Measurements from ENCODE around the gene CDH4. TPM values are rescaled to one million over a fixed set of nuclear protein-coding genes. Genes with fewer than 3 reads are reported as not detected.
A peak's percentile ranks its signal among the peaks of the same experiment; 100 is the strongest.

Gene CDH4
- total and polyA plus RNA-seq, 4 experiments from 2014 or later: 0.39 to 1.1 (median 0.41) TPM; not detected in 1

- H3K9me3 Mint-ChIP-seq: peaks cover 0 to 8% (median 0%) of the 10 kb centered on the region in 8 donors
- Histone ChIP-seq H3K4me3 (ENCODE audit: low read length in 2 of 2) (no peak overlapping the region), H3K36me3 (ENCODE audit: insufficient read depth, low read length) (no peaks in the 10 kb centered on the region), H3K4me1 (ENCODE audit: insufficient read depth, low read length) (no peaks in the 10 kb centered on the region), H3K27ac (ENCODE audit: low read depth, low read length) (no peak overlapping the region), H3K27me3 (ENCODE audit: insufficient read depth, low read length) (no peaks in the 10 kb centered on the region), H3K9me3 (ENCODE audit: control insufficient read depth in 1 of 2, low read length in 2 of 2) (no peaks in the 10 kb centered on the region)
- DNase-seq: no peak
- peaks cover 0 to 10% (median 3%) of the 10 kb centered on the region in 4 donors for H3K4me1 Mint-ChIP-seq
- H3K27me3 Mint-ChIP-seq: peaks cover 0 to 1% of the 10 kb centered on the region in 2 donors
- no peak overlapping the region for H3K4me3 Mint-ChIP-seq
- ChIA-PET POLR2A (ENCODE audit: partially characterized antibody) (no interaction called here), CTCF (ENCODE audit: partially characterized antibody) (no interaction called here)
- intact Hi-C loops (cut with micrococcal nuclease): no loop called here
- H3K36me3 Mint-ChIP-seq: no peaks in the 10 kb centered on the region
- H3K27ac Mint-ChIP-seq: no peak overlapping the region
These were observed 247.9 kb downstream of the CDH4 start for GRCh38 chr20:61499859-61500554.

GRCh38 chr20:61500791-61501321, 248.8 kb downstream of the CDH4 start:
- Mint-ChIP-seq H3K9me3 (peaks cover 0 to 8% (median 0%) of the 10 kb centered on the region in 8 donors), H3K27me3 (no peaks in the 10 kb centered on the region), H3K36me3 (no peaks in the 10 kb centered on the region), H3K4me3 (peak overlapping the region in 5 of 8 donors; percentile 15 to 72 (median 26)), H3K27ac (peak overlapping the region in 6 of 7 donors; percentile 57 to 87 (median 84)), H3K4me1 (peaks cover 0 to 10% (median 3%) of the 10 kb centered on the region in 4 donors)
- no peaks in the 10 kb centered on the region for H3K4me1 ChIP-seq (ENCODE audit: insufficient read depth, low read length)
- no peaks in the 10 kb centered on the region for H3K27me3 ChIP-seq (ENCODE audit: insufficient read depth, low read length)
- no peaks in the 10 kb centered on the region for H3K9me3 ChIP-seq (ENCODE audit: control insufficient read depth in 1 of 2, low read length in 2 of 2)
- POLR2A ChIA-PET (ENCODE audit: partially characterized antibody): no interaction called here
- intact Hi-C loops (cut with micrococcal nuclease): no loop called here
- DNase-seq: peak in 1 of 5 donors; percentile 16
- no peak overlapping the region for H3K27ac ChIP-seq (ENCODE audit: low read depth, low read length)
- H3K4me3 ChIP-seq (ENCODE audit: low read length in 2 of 2): no peak overlapping the region
- H3K36me3 ChIP-seq (ENCODE audit: insufficient read depth, low read length): no peaks in the 10 kb centered on the region
- CTCF ChIA-PET (ENCODE audit: partially characterized antibody): no interaction called here

- Histone ChIP-seq H3K4me1 (ENCODE audit: insufficient read depth, low read length) (no peaks in the 10 kb centered on the region), H3K9me3 (ENCODE audit: control insufficient read depth in 1 of 2, low read length in 2 of 2) (no peaks in the 10 kb centered on the region), H3K36me3 (ENCODE audit: insufficient read depth, low read length) (no peaks in the 10 kb centered on the region), H3K27me3 (ENCODE audit: insufficient read depth, low read length) (no peaks in the 10 kb centered on the region), H3K27ac (ENCODE audit: low read depth, low read length) (no peak overlapping the region), H3K4me3 (ENCODE audit: low read length in 2 of 2) (no peak overlapping the region)
- intact Hi-C loops (cut with micrococcal nuclease): no loop called here
- Mint-ChIP-seq H3K27ac (peak overlapping the region in 1 of 7 donors; percentile 86), H3K27me3 (no peaks in the 10 kb centered on the region), H3K4me1 (peaks cover 0 to 10% (median 3%) of the 10 kb centered on the region in 4 donors), H3K36me3 (no peaks in the 10 kb centered on the region), H3K9me3 (peaks cover 0 to 2% (median 0%) of the 10 kb centered on the region in 8 donors), H3K4me3 (no peak overlapping the region)
- DNase-seq: no peak
- CTCF ChIA-PET (ENCODE audit: partially characterized antibody): no interaction called here
- POLR2A ChIA-PET (ENCODE audit: partially characterized antibody): no interaction called here
These were observed 250.4 kb downstream of the CDH4 start for GRCh38 chr20:61502433-61502832.

GRCh38 chr20:61503106-61503505, 251.0 kb downstream of the CDH4 start:
- no peak for DNase-seq
- ChIA-PET POLR2A (ENCODE audit: partially characterized antibody) (no interaction called here), CTCF (ENCODE audit: partially characterized antibody) (no interaction called here)
- Mint-ChIP-seq H3K27me3 (no peaks in the 10 kb centered on the region), H3K27ac (peak overlapping the region in 1 of 7 donors; percentile 29), H3K9me3 (peaks cover 0 to 2% (median 0%) of the 10 kb centered on the region in 8 donors), H3K36me3 (no peaks in the 10 kb centered on the region), H3K4me1 (peaks cover 0 to 10% (median 3%) of the 10 kb centered on the region in 4 donors), H3K4me3 (peak overlapping the region in 1 of 8 donors; percentile 27)
- Histone ChIP-seq H3K4me3 (ENCODE audit: low read length in 2 of 2) (no peak overlapping the region), H3K27ac (ENCODE audit: low read depth, low read length) (no peak overlapping the region), H3K27me3 (ENCODE audit: insufficient read depth, low read length) (no peaks in the 10 kb centered on the region), H3K9me3 (ENCODE audit: control insufficient read depth in 1 of 2, low read length in 2 of 2) (no peaks in the 10 kb centered on the region), H3K36me3 (ENCODE audit: insufficient read depth, low read length) (no peaks in the 10 kb centered on the region), H3K4me1 (ENCODE audit: insufficient read depth, low read length) (no peaks in the 10 kb centered on the region)
- intact Hi-C loops (cut with micrococcal nuclease): no loop called here

GRCh38 chr20:61505508-61505907, 253.4 kb downstream of the CDH4 start:
- Mint-ChIP-seq H3K9me3 (peaks cover 0 to 2% (median 0%) of the 10 kb centered on the region in 8 donors), H3K27me3 (no peaks in the 10 kb centered on the region), H3K27ac (no peak overlapping the region), H3K4me3 (no peak overlapping the region), H3K36me3 (no peaks in the 10 kb centered on the region), H3K4me1 (peaks cover 0 to 10% (median 3%) of the 10 kb centered on the region in 4 donors)
- H3K36me3 ChIP-seq (ENCODE audit: insufficient read depth, low read length): no peaks in the 10 kb centered on the region
- no peak for DNase-seq
- H3K9me3 ChIP-seq (ENCODE audit: control insufficient read depth in 1 of 2, low read length in 2 of 2): no peaks in the 10 kb centered on the region
- ChIA-PET POLR2A (ENCODE audit: partially characterized antibody) (no interaction called here), CTCF (ENCODE audit: partially characterized antibody) (no interaction called here)
- H3K27ac ChIP-seq (ENCODE audit: low read depth, low read length): no peak overlapping the region
- H3K4me3 ChIP-seq (ENCODE audit: low read length in 2 of 2): no peak overlapping the region
- no peaks in the 10 kb centered on the region for H3K27me3 ChIP-seq (ENCODE audit: insufficient read depth, low read length)
- intact Hi-C loops (cut with micrococcal nuclease): no loop called here
- H3K4me1 ChIP-seq (ENCODE audit: insufficient read depth, low read length): no peaks in the 10 kb centered on the region

- no peak for DNase-seq
- POLR2A ChIA-PET (ENCODE audit: partially characterized antibody): no interaction called here
- intact Hi-C loops (cut with micrococcal nuclease): no loop called here
- no peaks in the 10 kb centered on the region for H3K36me3 Mint-ChIP-seq
- peaks cover 0 to 2% (median 0%) of the 10 kb centered on the region in 8 donors for H3K9me3 Mint-ChIP-seq
- Histone ChIP-seq H3K4me3 (ENCODE audit: low read length in 2 of 2) (no peak overlapping the region), H3K9me3 (ENCODE audit: control insufficient read depth in 1 of 2, low read length in 2 of 2) (no peaks in the 10 kb centered on the region), H3K27me3 (ENCODE audit: insufficient read depth, low read length) (no peaks in the 10 kb centered on the region), H3K4me1 (ENCODE audit: insufficient read depth, low read length) (no peaks in the 10 kb centered on the region), H3K27ac (ENCODE audit: low read depth, low read length) (no peak overlapping the region), H3K36me3 (ENCODE audit: insufficient read depth, low read length) (no peaks in the 10 kb centered on the region)
- H3K4me3 Mint-ChIP-seq: no peak overlapping the region
- no peaks in the 10 kb centered on the region for H3K4me1 Mint-ChIP-seq
- no peak overlapping the region for H3K27ac Mint-ChIP-seq
- H3K27me3 Mint-ChIP-seq: no peaks in the 10 kb centered on the region
- CTCF ChIA-PET (ENCODE audit: partially characterized antibody): no interaction called here
These were observed 255.7 kb downstream of the CDH4 start for GRCh38 chr20:61507778-61508177.

- CTCF ChIA-PET (ENCODE audit: partially characterized antibody): no interaction called here
- Histone ChIP-seq H3K36me3 (ENCODE audit: insufficient read depth, low read length) (no peaks in the 10 kb centered on the region), H3K4me1 (ENCODE audit: insufficient read depth, low read length) (no peaks in the 10 kb centered on the region), H3K27me3 (ENCODE audit: insufficient read depth, low read length) (no peaks in the 10 kb centered on the region), H3K27ac (ENCODE audit: low read depth, low read length) (no peak overlapping the region), H3K9me3 (ENCODE audit: control insufficient read depth in 1 of 2, low read length in 2 of 2) (no peaks in the 10 kb centered on the region), H3K4me3 (ENCODE audit: low read length in 2 of 2) (no peak overlapping the region)
- POLR2A ChIA-PET (ENCODE audit: partially characterized antibody): no interaction called here
- DNase-seq: no peak
- Mint-ChIP-seq H3K27me3 (no peaks in the 10 kb centered on the region), H3K4me1 (no peaks in the 10 kb centered on the region), H3K27ac (no peak overlapping the region), H3K36me3 (no peaks in the 10 kb centered on the region), H3K9me3 (peaks cover 0 to 2% (median 0%) of the 10 kb centered on the region in 8 donors), H3K4me3 (no peak overlapping the region)
- intact Hi-C loops (cut with micrococcal nuclease): no loop called here
These were observed 256.4 kb downstream of the CDH4 start for GRCh38 chr20:61508301-61509096.
